Adipose tissue (tissue), 3 donors: ENCODE measurements around the gene CAPN2. TPM values are rescaled to one million over a fixed set of nuclear protein-coding genes. Genes with fewer than 3 reads are reported as not detected.

Experiments
- polyA plus RNA-seq, 3 donors: library from polyadenylated mRNA; stranded (reverse); fragments of 200-250 nt; gene quantifications; one replicate each; pipeline ENCODE4 v1.2.3, GENCODE V29; 2013
- donor health status: healthy with polysubstance abuse.
- donor health status: Bipolar disorder and iron deficiency.
- donor health status: healthy.

The CAPN2 gene
- polyA plus RNA-seq, 3 donors, result 36.2 to 179 (median 115) TPM

Other genes starting within 250 kb of the CAPN2 start
- gene CAPN8, start 46.8 kb upstream of the CAPN2 start, polyA plus RNA-seq, result 10 to 100 TPM in 1 of 3 donors, 1 to 10 TPM in 1, under 1 TPM in 1; 0.36 to 22.6 (median 1.0) TPM
- gene TP53BP2, start 133.4 kb downstream of the CAPN2 start, polyA plus RNA-seq, result 10 to 100 TPM in 2 of 3 donors, 1 to 10 TPM in 1; 6.4 to 13.9 (median 12.0) TPM